Type B pancreatic cell (in vitro differentiated cells): ENCODE measurements around the gene KLC3. TPM values are rescaled to one million over a fixed set of nuclear protein-coding genes. Genes with fewer than 3 reads are reported as not detected.

Source experiments
- DNase-seq: peaks from one replicate; pipeline ENCODE4 v3.0.0; 2021; ENCODE audit warnings: mixed read lengths; ENCODE audit not compliant: unreplicated experiment; ENCODE audit errors: extremely low spot score
- H3K27ac Mint-ChIP-seq: 2 replicates; pipeline ENCODE4 v1.8.0; 2021; ENCODE audit warnings: mild to moderate bottlenecking, mixed read lengths
- H3K27me3 Mint-ChIP-seq: 2 replicates; pipeline ENCODE4 v1.8.0; 2021; ENCODE audit warnings: mixed read lengths
- H3K36me3 Mint-ChIP-seq: 2 replicates; pipeline ENCODE4 v1.8.0; 2021; ENCODE audit warnings: mixed read lengths
- H3K4me1 Mint-ChIP-seq: one replicate; pipeline ENCODE4 v1.8.0; 2021; ENCODE audit warnings: mixed read lengths; ENCODE audit not compliant: unreplicated experiment
- H3K4me3 Mint-ChIP-seq: 2 replicates; pipeline ENCODE4 v1.8.0; 2021; ENCODE audit warnings: mild to moderate bottlenecking, mixed read lengths
- H3K9me3 Mint-ChIP-seq: 2 replicates; pipeline ENCODE4 v1.8.0; 2021; ENCODE audit warnings: mixed read lengths
- total RNA-seq: library from RNA; stranded (reverse); gene quantifications from 2 replicates; pipeline ENCODE4 v1.2.1, GENCODE V29; 2021; ENCODE audit warnings: low replicate concordance
- TF ChIP-seq, protein P1 (sequence below): fragments of 200-600 bp; sonication (generic); conservative IDR thresholded peaks from 2 replicates; pipeline ENCODE4 v1.5.0; 2021; ENCODE audit warnings: antibody characterized with exemption, mild to moderate bottlenecking

Gene KLC3
- total RNA-seq, 1 donor from 2014 or later: 4.9 TPM

DNA sequence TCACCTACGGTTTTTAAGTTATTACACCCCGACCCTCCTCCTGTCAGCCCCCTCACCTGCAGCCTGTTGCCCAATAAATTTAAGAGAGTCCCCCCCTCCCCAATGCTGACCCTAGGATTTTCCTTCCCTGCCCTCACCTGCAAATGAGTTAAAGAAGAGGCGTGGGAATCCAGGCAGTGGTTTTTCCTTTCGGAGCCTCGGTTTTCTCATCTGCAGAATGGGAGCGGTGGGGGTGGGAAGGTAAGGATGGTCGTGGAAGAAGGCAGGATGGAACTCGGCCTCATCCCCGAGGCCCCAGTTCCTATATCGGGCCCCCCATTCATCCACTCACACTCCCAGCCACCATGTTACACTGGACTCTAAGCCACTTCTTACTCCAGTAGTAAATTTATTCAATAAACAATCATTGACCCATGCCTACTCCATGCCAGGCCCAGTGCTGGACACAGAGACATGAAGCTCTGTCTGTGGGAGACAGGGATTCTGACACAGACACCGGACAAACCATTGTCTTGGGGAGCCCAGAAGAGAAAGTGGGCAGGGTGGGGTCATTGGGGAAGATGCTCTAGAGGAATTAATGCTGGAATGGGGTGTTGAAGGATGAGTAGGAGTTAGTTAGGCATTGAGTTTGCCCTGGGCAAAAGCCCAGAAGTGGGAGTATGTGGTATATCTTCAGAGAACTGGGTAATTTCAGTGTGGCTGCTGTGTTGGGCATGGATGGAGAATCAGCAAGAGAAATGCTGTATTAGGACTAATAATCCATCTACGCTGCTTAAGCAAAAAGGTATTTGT is 37.1 kb upstream of the KLC3 start:
- H3K27me3 Mint-ChIP-seq: no peaks in the 10 kb centered on the region
- no peaks in the 10 kb centered on the region for H3K9me3 Mint-ChIP-seq
- TF ChIP-seq, protein P1, sequence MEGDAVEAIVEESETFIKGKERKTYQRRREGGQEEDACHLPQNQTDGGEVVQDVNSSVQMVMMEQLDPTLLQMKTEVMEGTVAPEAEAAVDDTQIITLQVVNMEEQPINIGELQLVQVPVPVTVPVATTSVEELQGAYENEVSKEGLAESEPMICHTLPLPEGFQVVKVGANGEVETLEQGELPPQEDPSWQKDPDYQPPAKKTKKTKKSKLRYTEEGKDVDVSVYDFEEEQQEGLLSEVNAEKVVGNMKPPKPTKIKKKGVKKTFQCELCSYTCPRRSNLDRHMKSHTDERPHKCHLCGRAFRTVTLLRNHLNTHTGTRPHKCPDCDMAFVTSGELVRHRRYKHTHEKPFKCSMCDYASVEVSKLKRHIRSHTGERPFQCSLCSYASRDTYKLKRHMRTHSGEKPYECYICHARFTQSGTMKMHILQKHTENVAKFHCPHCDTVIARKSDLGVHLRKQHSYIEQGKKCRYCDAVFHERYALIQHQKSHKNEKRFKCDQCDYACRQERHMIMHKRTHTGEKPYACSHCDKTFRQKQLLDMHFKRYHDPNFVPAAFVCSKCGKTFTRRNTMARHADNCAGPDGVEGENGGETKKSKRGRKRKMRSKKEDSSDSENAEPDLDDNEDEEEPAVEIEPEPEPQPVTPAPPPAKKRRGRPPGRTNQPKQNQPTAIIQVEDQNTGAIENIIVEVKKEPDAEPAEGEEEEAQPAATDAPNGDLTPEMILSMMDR: no peak
- H3K36me3 Mint-ChIP-seq: peaks cover 14% of the 10 kb centered on the region
- no peak for DNase-seq
- no peaks in the 10 kb centered on the region for H3K4me1 Mint-ChIP-seq
- no peak overlapping the region for H3K27ac Mint-ChIP-seq
- no peak overlapping the region for H3K4me3 Mint-ChIP-seq

DNA sequence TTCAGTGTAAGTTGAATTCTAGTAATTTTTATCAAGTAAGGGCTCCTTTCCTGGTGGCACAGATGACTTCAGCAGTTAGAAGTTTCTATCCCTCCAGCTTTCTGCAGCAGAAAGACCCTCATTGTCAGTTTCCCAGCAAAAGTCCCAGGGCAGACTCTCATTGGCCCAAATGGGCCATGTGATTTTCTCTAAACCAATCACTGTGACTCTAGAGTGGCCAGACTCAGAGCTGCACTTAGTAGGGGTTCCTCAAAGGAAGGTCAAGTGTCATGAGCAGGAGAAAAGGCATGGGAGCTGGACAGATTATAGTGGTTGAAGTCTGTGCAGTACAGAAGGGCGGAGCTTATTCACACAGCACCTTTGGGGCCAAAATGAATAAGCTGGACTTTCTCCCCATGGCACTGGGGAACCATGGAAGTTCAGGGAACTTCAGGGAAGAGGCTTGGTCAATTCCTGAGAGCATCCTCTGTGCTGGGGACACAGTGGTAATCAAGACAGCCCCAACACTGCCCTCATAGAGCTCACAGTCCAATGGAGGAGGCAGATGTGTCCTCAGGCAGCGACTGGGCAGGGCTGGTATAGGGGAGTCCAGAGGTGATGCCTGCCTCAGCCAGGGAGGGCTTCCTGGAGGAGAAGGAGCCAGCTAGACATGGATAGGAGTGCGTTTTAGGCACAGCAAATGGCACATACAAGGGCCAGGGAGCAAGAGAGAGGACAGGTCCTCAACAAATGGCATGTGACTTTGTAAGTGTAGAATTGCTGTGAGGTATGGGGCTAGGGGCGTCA is 36.2 kb upstream of the KLC3 start:
- no peak for DNase-seq
- TF ChIP-seq, protein P1: no peak
- H3K36me3 Mint-ChIP-seq: peaks cover 11% of the 10 kb centered on the region
- H3K4me1 Mint-ChIP-seq: no peaks in the 10 kb centered on the region
- peak overlapping the region; percentile 18 for H3K27ac Mint-ChIP-seq
- no peaks in the 10 kb centered on the region for H3K27me3 Mint-ChIP-seq
- H3K4me3 Mint-ChIP-seq: no peak overlapping the region
- no peaks in the 10 kb centered on the region for H3K9me3 Mint-ChIP-seq

DNA sequence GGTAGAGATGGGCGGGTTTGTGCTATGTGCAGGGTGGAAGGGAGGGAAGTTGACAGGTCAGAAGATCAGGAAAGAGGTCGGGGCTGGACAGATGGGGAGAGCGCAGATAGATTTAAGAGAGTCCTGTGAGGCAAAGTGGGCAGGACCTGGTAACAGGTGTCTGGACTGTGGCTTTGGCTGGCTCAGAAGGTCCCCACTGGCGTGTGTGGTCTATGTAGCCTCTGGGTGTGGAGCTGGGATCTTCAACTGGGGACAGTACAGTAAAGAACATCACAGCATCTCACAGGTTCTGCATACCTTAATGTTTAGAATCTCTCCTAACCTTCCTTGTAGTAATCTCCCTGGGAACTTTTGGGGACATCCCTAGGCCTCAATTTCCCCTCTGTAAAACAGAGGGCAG is 35.5 kb upstream of the KLC3 start:
- TF ChIP-seq, protein P1: no peak
- H3K27ac Mint-ChIP-seq: peak overlapping the region; percentile 18
- H3K9me3 Mint-ChIP-seq: no peaks in the 10 kb centered on the region
- no peak for DNase-seq
- H3K27me3 Mint-ChIP-seq: no peaks in the 10 kb centered on the region
- no peaks in the 10 kb centered on the region for H3K4me1 Mint-ChIP-seq
- H3K36me3 Mint-ChIP-seq: peaks cover 8% of the 10 kb centered on the region
- no peak overlapping the region for H3K4me3 Mint-ChIP-seq

DNA sequence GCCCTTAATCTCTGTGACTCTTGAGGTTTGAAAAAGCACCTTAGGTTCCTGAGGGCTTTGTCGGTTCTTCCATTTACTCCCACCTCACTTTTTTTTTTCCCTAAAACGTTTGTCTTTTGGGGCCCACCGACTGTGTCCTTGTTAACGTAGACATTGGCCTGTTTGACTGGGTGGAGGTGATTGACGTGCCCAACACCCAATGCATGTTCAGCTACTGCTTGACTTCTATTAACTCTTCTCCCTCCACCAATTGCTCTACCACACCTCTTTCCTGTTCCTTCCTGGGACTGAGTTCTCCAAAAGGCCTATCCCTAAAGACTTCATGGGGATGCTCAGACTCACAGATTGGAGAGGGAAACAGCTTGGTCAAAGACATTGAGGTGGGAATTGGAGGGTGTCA is 35.1 kb upstream of the KLC3 start:
- DNase-seq: no peak
- no peaks in the 10 kb centered on the region for H3K27me3 Mint-ChIP-seq
- TF ChIP-seq, protein P1: no peak
- peaks cover 5% of the 10 kb centered on the region for H3K36me3 Mint-ChIP-seq
- no peaks in the 10 kb centered on the region for H3K9me3 Mint-ChIP-seq
- H3K4me1 Mint-ChIP-seq: no peaks in the 10 kb centered on the region
- no peak overlapping the region for H3K27ac Mint-ChIP-seq
- no peak overlapping the region for H3K4me3 Mint-ChIP-seq

DNA sequence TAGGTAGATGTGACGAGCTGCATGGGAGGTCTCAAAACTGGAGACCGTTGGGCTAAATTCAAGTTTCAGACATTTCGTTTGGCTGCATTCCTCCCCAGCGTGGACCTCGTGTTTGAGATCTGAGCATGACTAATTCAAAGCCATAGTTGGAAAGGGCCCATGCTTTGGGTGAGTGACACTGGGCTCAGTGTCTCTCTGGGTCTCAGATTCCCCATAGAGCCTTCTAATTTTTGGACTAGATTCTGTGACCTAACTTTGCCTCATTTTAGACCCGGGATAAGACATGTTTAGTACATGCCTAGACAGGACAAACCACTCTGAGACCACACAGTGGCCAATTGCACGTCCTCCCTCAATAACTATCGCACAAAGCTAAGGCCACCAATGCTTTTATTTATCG is 34.5 kb upstream of the KLC3 start:
- Mint-ChIP-seq H3K4me3 (no peak overlapping the region), H3K36me3 (peaks cover 5% of the 10 kb centered on the region), H3K9me3 (no peaks in the 10 kb centered on the region), H3K27ac (no peak overlapping the region), H3K27me3 (no peaks in the 10 kb centered on the region), H3K4me1 (no peaks in the 10 kb centered on the region)
- DNase-seq: no peak
- TF ChIP-seq, protein P1: no peak
